ENCODE data around the gene EVC2.

DNA sequence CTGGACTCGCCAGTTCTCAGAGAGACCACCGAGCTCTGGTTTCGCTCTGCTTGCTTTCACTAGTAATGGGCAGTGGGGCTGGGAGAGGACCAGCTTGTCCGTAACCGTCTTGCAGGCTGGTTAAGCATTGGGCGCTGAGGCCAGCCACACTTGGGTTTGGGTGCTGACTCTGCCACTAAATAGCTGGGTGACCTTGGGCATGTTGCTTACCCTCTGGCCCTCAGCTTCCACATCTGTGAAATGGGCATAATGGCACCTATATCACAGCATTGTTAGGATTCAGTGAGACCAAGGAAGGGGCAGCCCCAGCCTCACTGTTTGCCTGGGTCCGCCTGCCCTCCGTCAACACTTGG is 46.1 kb upstream of the EVC2 start:
- TF ChIP-seq, protein P1, sequence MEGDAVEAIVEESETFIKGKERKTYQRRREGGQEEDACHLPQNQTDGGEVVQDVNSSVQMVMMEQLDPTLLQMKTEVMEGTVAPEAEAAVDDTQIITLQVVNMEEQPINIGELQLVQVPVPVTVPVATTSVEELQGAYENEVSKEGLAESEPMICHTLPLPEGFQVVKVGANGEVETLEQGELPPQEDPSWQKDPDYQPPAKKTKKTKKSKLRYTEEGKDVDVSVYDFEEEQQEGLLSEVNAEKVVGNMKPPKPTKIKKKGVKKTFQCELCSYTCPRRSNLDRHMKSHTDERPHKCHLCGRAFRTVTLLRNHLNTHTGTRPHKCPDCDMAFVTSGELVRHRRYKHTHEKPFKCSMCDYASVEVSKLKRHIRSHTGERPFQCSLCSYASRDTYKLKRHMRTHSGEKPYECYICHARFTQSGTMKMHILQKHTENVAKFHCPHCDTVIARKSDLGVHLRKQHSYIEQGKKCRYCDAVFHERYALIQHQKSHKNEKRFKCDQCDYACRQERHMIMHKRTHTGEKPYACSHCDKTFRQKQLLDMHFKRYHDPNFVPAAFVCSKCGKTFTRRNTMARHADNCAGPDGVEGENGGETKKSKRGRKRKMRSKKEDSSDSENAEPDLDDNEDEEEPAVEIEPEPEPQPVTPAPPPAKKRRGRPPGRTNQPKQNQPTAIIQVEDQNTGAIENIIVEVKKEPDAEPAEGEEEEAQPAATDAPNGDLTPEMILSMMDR (IDR thresholded peaks at IDR 0.05): no peak
- TF ChIP-seq ZFX (IDR thresholded peaks at IDR 0.05; ENCODE audit: borderline replicate concordance): no peak

Measured in 22Rv1 (cell line).